ENCODE results near the gene SGIP1.

SGIP1 gene

DNA sequence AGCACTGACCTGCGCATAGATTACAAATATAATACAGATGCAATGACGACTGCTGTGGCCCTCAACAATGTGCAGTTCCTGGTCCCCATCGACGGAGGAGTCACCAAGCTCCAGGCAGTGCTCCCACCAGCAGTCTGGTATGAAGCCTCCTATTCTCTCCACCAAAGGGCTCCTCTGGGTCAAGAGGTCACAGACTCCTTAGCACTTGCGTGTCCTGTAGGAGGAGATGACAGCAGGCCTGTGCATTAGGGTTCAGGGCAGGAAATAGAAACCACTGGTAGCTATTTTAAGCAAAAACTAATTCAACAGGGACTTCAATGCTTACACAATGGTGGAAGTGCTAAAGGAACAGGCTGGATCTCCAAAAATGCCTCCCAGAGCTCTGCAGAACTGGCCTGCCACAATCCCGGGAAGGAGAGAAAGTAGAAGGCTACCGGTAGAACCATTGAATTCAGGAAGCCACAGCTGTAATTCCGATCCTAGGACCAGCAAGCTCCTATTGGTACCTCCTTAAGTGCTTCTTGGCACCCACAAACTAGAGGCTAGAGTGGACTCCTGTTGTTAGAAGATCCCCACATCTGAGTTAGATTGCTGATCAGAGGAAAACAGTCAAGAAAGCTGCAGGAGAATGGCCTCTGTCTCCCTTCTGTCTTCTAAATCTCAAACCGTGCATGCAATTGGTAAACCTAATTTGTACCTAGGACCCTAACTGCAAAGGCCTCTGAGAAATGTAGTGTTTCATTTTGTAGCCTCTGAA is 205.6 kb downstream of the SGIP1 start:
- H3K4me3 ChIP-seq (ENCODE audit: low read depth, low read length): no peak overlapping the region
- TF ChIP-seq, protein P1, sequence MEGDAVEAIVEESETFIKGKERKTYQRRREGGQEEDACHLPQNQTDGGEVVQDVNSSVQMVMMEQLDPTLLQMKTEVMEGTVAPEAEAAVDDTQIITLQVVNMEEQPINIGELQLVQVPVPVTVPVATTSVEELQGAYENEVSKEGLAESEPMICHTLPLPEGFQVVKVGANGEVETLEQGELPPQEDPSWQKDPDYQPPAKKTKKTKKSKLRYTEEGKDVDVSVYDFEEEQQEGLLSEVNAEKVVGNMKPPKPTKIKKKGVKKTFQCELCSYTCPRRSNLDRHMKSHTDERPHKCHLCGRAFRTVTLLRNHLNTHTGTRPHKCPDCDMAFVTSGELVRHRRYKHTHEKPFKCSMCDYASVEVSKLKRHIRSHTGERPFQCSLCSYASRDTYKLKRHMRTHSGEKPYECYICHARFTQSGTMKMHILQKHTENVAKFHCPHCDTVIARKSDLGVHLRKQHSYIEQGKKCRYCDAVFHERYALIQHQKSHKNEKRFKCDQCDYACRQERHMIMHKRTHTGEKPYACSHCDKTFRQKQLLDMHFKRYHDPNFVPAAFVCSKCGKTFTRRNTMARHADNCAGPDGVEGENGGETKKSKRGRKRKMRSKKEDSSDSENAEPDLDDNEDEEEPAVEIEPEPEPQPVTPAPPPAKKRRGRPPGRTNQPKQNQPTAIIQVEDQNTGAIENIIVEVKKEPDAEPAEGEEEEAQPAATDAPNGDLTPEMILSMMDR (IDR thresholded peaks at IDR 0.05; ENCODE audit: low read depth, low read length, missing control alignments): no peak
- DNase-seq (ENCODE audit: low read depth): no peak

DNA sequence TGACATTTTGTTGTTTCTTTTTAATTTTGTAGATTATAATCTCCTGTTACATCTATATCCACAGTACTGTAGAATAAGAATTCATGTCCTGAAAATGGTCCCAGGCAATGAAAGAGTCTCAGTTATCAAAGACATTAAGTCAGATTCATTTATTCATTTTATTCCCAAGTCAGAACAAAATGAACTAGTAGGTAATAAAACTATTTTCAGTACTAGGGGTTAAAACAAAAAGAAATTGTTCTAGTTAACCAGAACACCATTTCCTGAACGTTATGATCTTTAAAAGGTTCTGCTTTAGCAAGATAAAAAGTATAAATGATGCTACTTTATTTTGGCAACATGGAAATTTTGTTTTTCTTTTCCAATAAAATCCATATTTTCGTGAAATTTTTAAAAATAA is 211.5 kb downstream of the SGIP1 start:
- no peak for DNase-seq (ENCODE audit: low read depth)
- no peak overlapping the region for H3K4me3 ChIP-seq (ENCODE audit: low read depth, low read length)
- TF ChIP-seq, protein P1 (IDR thresholded peaks at IDR 0.05; ENCODE audit: low read depth, low read length, missing control alignments): no peak

DNA sequence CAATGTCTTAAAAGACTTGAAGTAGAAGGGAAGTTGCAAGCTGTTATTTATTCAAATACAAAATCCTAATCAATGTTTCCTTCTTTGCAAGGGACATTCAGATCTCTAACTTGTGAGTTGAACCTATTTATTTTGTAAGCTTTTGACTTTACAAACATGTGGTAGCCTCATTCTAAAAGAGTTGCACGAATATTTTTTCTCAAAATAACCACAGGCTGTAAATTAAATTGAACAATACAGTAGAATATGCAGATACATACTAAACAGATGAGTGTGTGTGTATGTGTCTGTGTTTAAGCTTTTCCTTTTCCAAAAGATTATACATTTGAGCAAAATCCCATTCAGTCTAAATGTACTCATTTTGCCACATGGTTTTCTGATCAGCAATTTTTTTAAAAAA is 213.5 kb downstream of the SGIP1 start:
- DNase-seq (ENCODE audit: low read depth): no peak
- TF ChIP-seq, protein P1 (IDR thresholded peaks at IDR 0.05; ENCODE audit: low read depth, low read length, missing control alignments): no peak
- no peak overlapping the region for H3K4me3 ChIP-seq (ENCODE audit: low read depth, low read length)

DNA sequence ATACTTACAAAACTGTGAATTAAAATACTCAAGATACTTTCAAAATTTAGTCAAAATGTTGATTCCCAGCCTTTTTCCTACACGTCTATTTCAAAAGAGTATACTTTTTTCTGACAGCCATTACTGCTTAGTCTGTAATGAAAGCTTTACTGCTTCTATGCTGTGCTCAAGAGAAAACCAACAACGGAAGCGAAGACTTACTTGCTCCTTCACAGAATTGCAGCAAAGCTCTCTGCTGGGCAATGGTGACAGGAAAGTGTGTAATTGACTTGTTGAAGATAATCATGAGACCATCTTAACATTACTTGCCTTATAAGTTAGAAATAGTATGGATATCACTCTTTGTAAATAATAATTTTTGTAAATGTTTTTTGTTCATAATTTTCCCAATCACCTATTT is 216.6 kb downstream of the SGIP1 start:
- TF ChIP-seq, protein P1 (IDR thresholded peaks at IDR 0.05; ENCODE audit: low read depth, low read length, missing control alignments): no peak
- no peak for DNase-seq (ENCODE audit: low read depth)
- H3K4me3 ChIP-seq (ENCODE audit: low read depth, low read length): no peak overlapping the region

DNA sequence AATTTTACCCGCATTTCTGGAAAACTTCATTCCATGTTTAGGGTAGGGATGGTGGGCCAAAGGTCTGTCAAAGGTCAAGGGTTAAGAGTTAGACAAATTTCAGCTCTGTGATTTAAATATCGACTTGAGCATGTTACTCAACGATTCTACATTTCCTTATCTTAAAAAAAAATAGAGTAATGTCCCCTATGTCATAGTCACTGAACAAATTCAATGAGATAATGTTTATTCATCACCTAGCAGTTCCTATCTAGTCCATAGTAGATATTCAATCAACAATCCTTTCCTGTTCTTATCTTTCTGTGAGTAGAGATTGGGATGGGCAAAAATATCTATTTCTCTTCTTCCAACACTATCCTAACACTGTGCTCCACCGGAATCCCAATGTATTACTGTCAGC is 217.2 kb downstream of the SGIP1 start:
- no peak overlapping the region for H3K4me3 ChIP-seq (ENCODE audit: low read depth, low read length)
- TF ChIP-seq, protein P1 (IDR thresholded peaks at IDR 0.05; ENCODE audit: low read depth, low read length, missing control alignments): no peak
- DNase-seq (ENCODE audit: low read depth): no peak

DNA sequence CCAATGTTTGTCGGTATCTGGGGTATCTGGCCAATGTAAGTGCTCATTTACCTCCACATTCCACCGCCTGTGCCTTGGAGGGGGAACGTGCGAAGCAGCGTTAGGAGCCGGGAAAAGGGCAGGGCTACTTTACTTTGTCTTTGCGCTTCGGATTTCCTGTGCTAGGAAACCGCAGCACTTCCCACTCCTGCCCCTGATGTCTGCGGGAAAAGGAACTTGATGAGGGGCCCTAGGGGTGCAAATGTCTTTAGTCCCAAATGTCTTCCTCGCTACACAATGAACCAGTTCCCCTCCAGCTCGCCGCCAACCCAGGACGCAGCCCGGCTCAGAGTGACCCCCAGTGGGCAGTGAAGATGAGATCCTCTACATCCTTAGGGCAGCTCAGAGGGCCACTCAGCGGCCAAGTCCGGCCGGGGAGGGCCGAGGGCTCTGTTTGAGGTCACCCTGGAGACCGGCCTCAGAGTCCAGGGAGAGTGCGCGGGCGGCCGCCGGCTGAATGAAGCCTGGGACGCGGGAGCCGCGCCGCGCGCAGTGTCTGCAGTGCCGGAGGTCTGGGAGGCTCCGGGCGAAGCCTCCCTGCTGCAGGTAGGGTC is 218.1 kb downstream of the SGIP1 start, which contains the start of gene DYNLT5:
DYNLT5 (plus strand) TSS at position 460 of the 593 bp plus-strand sequence. CDS start 2,200 bp downstream, outside the sequence.
- no peak for DNase-seq (ENCODE audit: low read depth)
- H3K4me3 ChIP-seq (ENCODE audit: low read depth, low read length): no peak within 1 kb of the TSS
- TF ChIP-seq, protein P1 (IDR thresholded peaks at IDR 0.05; ENCODE audit: low read depth, low read length, missing control alignments): no peak
